ENCODE measurements around the gene TSPAN13.

TSPAN13 gene

DNA sequence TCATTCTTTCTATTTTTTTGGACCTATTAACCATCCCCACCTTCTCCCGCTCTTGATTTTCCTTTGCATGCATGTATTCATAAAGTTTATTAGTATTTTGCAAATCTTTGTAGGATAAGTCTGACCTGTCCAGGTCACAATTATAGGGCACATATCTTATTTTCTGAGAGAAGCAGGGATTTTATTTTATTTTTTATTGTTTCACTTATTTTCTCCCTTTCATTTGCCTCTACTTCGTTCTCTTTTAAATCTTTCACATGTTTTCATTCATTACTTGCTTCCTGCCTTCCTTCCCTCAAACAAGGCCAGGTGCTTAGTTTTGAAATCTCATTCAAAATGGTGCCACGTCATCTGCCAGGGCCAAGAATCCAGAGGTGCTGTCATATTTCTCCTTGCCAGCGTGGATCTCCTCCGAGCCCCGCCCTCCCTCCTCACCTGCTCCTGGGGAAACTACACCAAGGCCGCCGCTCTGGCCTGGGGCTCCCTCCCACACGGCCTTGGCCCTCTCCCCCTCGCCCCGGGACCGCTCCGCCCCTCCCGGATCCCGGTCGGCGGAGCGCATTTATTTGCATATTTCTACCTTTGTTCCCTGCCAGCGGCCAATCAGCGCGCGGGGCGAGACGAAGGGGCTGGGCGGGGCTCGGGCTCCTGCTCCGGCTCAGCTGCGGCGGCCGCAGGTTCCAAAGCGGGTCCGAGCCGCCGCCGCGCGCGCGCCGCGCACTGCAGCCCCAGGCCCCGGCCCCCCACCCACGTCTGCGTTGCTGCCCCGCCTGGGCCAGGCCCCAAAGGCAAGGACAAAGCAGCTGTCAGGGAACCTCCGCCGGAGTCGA, at the start of gene TSPAN13:
Gene TSPAN13 (plus strand): TSS at position 654 of the 830 bp plus-strand sequence. CDS start 213 bp downstream, outside the sequence.
- Histone ChIP-seq H3K27ac (ENCODE audit: low read depth, low read length) (no peak within 1 kb of the TSS), H3K27me3 (ENCODE audit: insufficient read depth, low read length) (peaks cover 10% of the 10 kb centered on the region), H3K36me3 (ENCODE audit: insufficient read depth, low read length) (no peaks in the 10 kb centered on the region), H3K4me3 (ENCODE audit: low read depth, low read length) (peak within 1 kb of the TSS; percentile 88), H3K79me2 (ENCODE audit: control insufficient read depth, insufficient read depth, low read length, unreplicated experiment) (no peaks in the 10 kb centered on the region), H2AFZ (ENCODE audit: low read length, unreplicated experiment) (peak within 1 kb of the TSS; percentile 97), H3K4me1 (ENCODE audit: control insufficient read depth, insufficient read depth, low read length, unreplicated experiment) (no peaks in the 10 kb centered on the region)

DNA sequence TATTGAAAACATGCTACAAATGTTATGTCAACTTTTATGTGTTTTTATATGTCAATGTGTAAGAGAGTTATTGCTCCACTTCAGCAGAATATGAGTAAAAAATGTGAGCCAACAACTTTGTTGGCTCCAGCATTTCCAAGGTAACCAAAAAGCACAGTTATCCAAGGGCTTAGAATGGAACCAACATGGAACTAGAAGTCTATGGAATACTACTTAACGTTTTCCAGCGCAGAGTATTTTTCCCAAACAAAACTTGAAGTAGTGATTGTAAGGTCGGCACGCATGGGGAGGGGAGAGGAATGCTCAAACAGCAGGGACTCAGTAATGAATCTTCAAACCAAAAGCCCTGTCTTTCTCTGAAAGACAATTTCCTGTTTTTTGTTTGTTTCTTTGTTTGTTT, 45.0 kb upstream of the TSPAN13 start:
- no peaks in the 10 kb centered on the region for H3K79me2 ChIP-seq (ENCODE audit: control insufficient read depth, insufficient read depth, low read length, unreplicated experiment)
- H3K27me3 ChIP-seq (ENCODE audit: insufficient read depth, low read length), result no peaks in the 10 kb centered on the region
- H2AFZ ChIP-seq (ENCODE audit: low read length, unreplicated experiment), result no peak overlapping the region
- H3K27ac ChIP-seq (ENCODE audit: low read depth, low read length), result peak overlapping the region; percentile 86
- peaks cover 20% of the 10 kb centered on the region for H3K36me3 ChIP-seq (ENCODE audit: insufficient read depth, low read length)
- H3K4me1 ChIP-seq (ENCODE audit: control insufficient read depth, insufficient read depth, low read length, unreplicated experiment), result peaks cover 24% of the 10 kb centered on the region
- H3K4me3 ChIP-seq (ENCODE audit: low read depth, low read length), result peak overlapping the region; percentile 11; the same call in 1 of the 2 replicates

DNA sequence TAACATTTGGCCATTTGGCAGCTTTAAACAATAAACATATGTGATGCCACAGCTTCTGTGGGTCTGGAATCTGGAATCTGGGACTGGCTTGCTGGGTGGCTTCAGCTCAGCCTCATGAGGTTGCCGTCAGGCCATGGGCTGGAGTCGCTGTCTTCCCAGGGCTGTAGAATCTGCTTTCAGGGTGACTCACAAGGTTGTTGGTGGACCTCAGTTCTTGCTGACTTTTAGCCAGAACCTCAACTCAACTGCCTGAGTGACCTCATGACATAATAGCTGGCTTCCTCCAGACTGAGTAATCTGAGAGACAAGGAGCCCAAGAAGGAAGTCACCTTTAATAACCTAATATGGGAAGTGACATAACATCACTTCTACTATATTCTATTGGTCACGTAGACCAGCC, 44.6 kb upstream of the TSPAN13 start:
- peak overlapping the region; percentile 11; the same call in 1 of the 2 replicates for H3K4me3 ChIP-seq (ENCODE audit: low read depth, low read length)
- peak overlapping the region; percentile 86 for H3K27ac ChIP-seq (ENCODE audit: low read depth, low read length)
- H3K4me1 ChIP-seq (ENCODE audit: control insufficient read depth, insufficient read depth, low read length, unreplicated experiment), result peaks cover 28% of the 10 kb centered on the region
- H3K36me3 ChIP-seq (ENCODE audit: insufficient read depth, low read length), result peaks cover 16% of the 10 kb centered on the region
- no peak overlapping the region for H2AFZ ChIP-seq (ENCODE audit: low read length, unreplicated experiment)
- no peaks in the 10 kb centered on the region for H3K27me3 ChIP-seq (ENCODE audit: insufficient read depth, low read length)
- no peaks in the 10 kb centered on the region for H3K79me2 ChIP-seq (ENCODE audit: control insufficient read depth, insufficient read depth, low read length, unreplicated experiment)

DNA sequence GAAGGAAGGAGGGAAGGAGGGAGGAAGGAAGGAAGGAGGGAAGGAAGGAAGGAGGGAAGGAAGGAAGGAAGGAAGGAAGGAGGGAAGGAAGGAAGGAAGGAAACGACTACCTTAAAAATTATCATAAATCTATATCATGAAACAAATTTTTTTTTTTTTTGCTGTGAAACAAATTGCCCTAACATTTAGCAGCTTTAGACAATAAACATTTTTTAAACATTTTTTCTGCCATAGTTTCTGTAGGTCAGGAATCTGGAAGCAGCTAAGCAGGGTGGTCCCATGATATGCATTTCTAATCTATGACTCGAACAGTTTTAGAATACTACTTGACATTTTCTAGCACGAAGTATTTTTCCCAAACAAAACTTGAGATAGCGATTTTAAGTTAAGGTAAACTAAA, 42.9 kb upstream of the TSPAN13 start:
- Histone ChIP-seq H3K4me3 (ENCODE audit: low read depth, low read length) (no peak overlapping the region), H3K36me3 (ENCODE audit: insufficient read depth, low read length) (peaks cover 8% of the 10 kb centered on the region), H3K27ac (ENCODE audit: low read depth, low read length) (no peak overlapping the region), H2AFZ (ENCODE audit: low read length, unreplicated experiment) (no peak overlapping the region), H3K79me2 (ENCODE audit: control insufficient read depth, insufficient read depth, low read length, unreplicated experiment) (no peaks in the 10 kb centered on the region), H3K4me1 (ENCODE audit: control insufficient read depth, insufficient read depth, low read length, unreplicated experiment) (peaks cover 28% of the 10 kb centered on the region), H3K27me3 (ENCODE audit: insufficient read depth, low read length) (no peaks in the 10 kb centered on the region)

DNA sequence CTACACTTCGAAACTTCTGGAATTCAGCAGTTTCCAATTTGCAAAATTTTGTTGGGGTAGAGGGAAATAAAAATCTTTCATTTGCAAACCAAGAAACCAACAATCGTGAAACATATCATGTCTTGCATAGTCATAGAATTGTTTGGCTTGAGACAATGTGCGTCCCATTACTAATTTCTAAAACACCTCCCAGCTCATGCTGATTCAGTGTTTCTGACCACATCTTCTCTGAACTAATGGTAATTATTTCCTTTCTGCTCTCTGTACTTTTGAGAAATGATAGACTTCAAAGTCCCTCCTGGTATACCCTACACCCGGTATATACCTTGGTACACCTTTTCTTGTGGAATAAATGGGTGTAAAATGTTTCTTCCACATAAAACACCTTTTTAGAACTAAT, 41.8 kb upstream of the TSPAN13 start:
- Histone ChIP-seq H3K79me2 (ENCODE audit: control insufficient read depth, insufficient read depth, low read length, unreplicated experiment) (no peaks in the 10 kb centered on the region), H3K27ac (ENCODE audit: low read depth, low read length) (peak overlapping the region; percentile 23; the same call in 1 of the 2 replicates), H3K27me3 (ENCODE audit: insufficient read depth, low read length) (no peaks in the 10 kb centered on the region), H3K4me3 (ENCODE audit: low read depth, low read length) (no peak overlapping the region), H3K4me1 (ENCODE audit: control insufficient read depth, insufficient read depth, low read length, unreplicated experiment) (peaks cover 28% of the 10 kb centered on the region), H2AFZ (ENCODE audit: low read length, unreplicated experiment) (no peak overlapping the region), H3K36me3 (ENCODE audit: insufficient read depth, low read length) (no peaks in the 10 kb centered on the region)

DNA sequence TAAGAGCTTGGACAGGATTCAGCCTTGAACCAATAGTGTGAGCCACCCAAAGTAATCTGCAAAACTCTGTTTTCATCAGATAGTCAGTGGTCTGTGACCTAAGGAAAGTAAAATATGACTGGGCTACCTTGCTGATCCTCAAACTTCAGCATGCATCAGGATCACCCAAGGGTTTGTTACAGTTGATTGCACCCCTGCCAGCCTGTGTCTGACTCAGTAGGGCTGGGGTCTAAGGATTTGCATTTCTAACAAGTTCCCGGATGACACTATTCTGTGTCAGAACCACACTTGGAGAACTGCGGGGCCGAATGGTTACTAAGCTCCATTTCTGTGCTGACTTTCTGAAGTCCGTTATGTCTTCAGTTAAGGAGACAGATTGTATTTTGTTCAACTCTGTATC, 40.6 kb upstream of the TSPAN13 start:
- Histone ChIP-seq H2AFZ (ENCODE audit: low read length, unreplicated experiment) (no peak overlapping the region), H3K4me1 (ENCODE audit: control insufficient read depth, insufficient read depth, low read length, unreplicated experiment) (peaks cover 28% of the 10 kb centered on the region), H3K36me3 (ENCODE audit: insufficient read depth, low read length) (no peaks in the 10 kb centered on the region), H3K27ac (ENCODE audit: low read depth, low read length) (no peak overlapping the region), H3K27me3 (ENCODE audit: insufficient read depth, low read length) (no peaks in the 10 kb centered on the region), H3K79me2 (ENCODE audit: control insufficient read depth, insufficient read depth, low read length, unreplicated experiment) (no peaks in the 10 kb centered on the region), H3K4me3 (ENCODE audit: low read depth, low read length) (no peak overlapping the region)

DNA sequence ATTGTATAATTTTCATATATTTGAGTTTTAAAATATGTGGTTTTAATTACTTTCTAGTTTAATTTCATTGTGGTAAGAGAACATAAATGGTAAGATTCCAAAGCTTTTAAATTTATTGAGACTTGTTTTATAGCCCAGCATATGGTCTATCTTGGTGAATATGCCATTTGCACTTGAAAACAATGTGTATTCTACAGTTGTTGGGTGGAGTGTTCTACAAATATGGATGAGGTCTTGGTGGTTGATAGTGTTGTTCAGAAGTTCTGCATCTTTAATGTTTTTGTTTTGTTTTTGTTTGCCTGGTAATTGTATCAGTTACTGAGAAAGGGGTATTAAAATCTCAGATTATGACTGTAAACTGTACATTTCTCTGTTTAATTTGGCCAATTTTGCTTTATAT, 37.6 kb upstream of the TSPAN13 start:
- H3K36me3 ChIP-seq (ENCODE audit: insufficient read depth, low read length), result no peaks in the 10 kb centered on the region
- no peak overlapping the region for H3K27ac ChIP-seq (ENCODE audit: low read depth, low read length)
- H3K4me1 ChIP-seq (ENCODE audit: control insufficient read depth, insufficient read depth, low read length, unreplicated experiment), result peaks cover 14% of the 10 kb centered on the region
- no peaks in the 10 kb centered on the region for H3K79me2 ChIP-seq (ENCODE audit: control insufficient read depth, insufficient read depth, low read length, unreplicated experiment)
- no peak overlapping the region for H2AFZ ChIP-seq (ENCODE audit: low read length, unreplicated experiment)
- no peaks in the 10 kb centered on the region for H3K27me3 ChIP-seq (ENCODE audit: insufficient read depth, low read length)
- H3K4me3 ChIP-seq (ENCODE audit: low read depth, low read length), result no peak overlapping the region

DNA sequence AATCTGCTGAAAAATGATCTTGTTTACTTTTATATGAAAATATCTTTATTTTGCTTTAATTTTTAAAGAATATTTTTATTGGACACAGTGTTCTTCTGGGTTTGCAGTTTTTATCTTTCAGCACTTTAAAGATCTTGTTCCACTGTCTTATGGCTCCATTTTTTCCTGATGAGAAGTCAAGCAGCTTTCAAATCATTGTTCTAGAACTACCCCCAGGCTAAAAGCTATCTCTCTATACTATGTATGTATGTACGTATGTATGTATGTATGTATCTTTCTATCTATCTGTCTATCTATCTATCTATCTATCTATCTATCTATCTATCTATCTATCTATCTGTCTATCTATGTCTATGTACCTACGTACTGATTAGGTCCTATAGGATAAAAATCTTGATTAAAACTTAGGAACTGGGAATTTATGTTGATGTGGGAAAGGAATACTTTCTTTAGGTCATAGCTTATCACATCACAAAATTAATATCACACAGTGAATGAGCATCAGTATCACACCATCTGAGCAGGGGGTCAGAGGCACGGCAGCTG, 35.4 kb upstream of the TSPAN13 start:
- H3K4me1 ChIP-seq (ENCODE audit: control insufficient read depth, insufficient read depth, low read length, unreplicated experiment), result peaks cover 5% of the 10 kb centered on the region
- no peak overlapping the region for H3K27ac ChIP-seq (ENCODE audit: low read depth, low read length)
- H3K79me2 ChIP-seq (ENCODE audit: control insufficient read depth, insufficient read depth, low read length, unreplicated experiment), result no peaks in the 10 kb centered on the region
- H3K4me3 ChIP-seq (ENCODE audit: low read depth, low read length), result no peak overlapping the region
- no peak overlapping the region for H2AFZ ChIP-seq (ENCODE audit: low read length, unreplicated experiment)
- H3K27me3 ChIP-seq (ENCODE audit: insufficient read depth, low read length), result no peaks in the 10 kb centered on the region
- no peaks in the 10 kb centered on the region for H3K36me3 ChIP-seq (ENCODE audit: insufficient read depth, low read length)

DNA sequence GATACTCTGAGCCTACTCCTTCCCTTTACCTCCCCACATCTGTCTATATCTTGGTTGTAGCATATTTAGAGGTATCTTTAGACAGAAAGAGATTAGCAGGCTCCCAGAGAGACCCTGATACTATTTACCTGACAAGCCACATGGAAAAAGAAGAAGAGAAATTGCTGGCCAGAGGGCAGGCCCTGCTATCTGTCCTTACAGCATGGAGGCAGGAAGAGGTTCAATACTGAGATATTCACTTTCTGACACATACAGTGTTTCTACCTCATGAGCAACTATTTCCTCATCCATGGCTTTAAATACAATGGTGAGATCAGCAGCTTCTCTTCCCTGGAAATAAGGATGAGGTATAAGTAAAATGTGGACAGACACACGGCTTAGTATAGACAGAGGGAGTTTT, 33.9 kb upstream of the TSPAN13 start:
- no peak overlapping the region for H3K27ac ChIP-seq (ENCODE audit: low read depth, low read length)

DNA sequence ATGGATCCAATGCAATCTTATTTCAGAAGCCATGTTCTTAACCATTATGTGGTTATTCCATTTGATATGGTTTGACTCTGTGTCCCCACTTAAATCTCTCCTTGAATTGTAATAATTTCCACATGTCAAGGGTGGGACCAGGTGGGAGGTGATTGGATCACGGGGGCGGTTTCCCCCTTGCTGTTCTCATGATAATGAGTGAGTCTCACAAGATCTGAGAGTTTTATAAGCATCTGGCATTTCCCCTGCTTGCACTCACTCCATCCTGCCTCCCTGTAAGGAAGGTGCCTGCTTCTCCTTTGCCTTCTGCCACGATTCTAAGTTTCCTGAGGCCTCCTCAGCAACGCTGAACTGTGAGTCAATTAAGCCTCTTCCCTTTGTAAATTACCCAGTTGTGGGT, 32.0 kb upstream of the TSPAN13 start:
- no peaks in the 10 kb centered on the region for H3K4me1 ChIP-seq (ENCODE audit: control insufficient read depth, insufficient read depth, low read length, unreplicated experiment)
- H2AFZ ChIP-seq (ENCODE audit: low read length, unreplicated experiment), result no peak overlapping the region
- no peaks in the 10 kb centered on the region for H3K36me3 ChIP-seq (ENCODE audit: insufficient read depth, low read length)
- no peak overlapping the region for H3K27ac ChIP-seq (ENCODE audit: low read depth, low read length)
- no peaks in the 10 kb centered on the region for H3K27me3 ChIP-seq (ENCODE audit: insufficient read depth, low read length)
- no peaks in the 10 kb centered on the region for H3K79me2 ChIP-seq (ENCODE audit: control insufficient read depth, insufficient read depth, low read length, unreplicated experiment)
- no peak overlapping the region for H3K4me3 ChIP-seq (ENCODE audit: low read depth, low read length)

More for the DNA sequence above, 33.9 kb upstream of the TSPAN13 start:
- no peaks in the 10 kb centered on the region for H3K4me1 ChIP-seq (ENCODE audit: control insufficient read depth, insufficient read depth, low read length, unreplicated experiment)
- no peaks in the 10 kb centered on the region for H3K79me2 ChIP-seq (ENCODE audit: control insufficient read depth, insufficient read depth, low read length, unreplicated experiment)
- no peak overlapping the region for H3K4me3 ChIP-seq (ENCODE audit: low read depth, low read length)
- no peaks in the 10 kb centered on the region for H3K36me3 ChIP-seq (ENCODE audit: insufficient read depth, low read length)
- no peaks in the 10 kb centered on the region for H3K27me3 ChIP-seq (ENCODE audit: insufficient read depth, low read length)
- no peak overlapping the region for H2AFZ ChIP-seq (ENCODE audit: low read length, unreplicated experiment)

DNA sequence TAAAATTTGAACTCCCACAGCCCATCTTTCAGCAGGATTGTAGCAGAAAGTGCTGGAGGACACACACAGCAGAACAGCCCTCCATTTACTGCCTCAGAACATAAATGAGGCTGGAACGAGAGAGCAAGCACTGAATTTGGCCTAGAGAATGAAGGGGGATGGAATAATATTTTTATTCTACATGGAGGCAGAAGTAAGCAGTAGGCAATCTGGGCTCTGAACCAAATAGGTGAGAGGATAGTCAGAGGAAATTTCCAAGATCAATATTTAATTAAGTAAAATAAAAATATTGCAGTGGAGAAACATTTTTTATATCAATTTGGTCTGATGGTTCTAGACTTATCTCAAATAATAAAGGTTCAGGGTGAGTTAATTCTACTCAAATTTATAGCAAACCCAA, 29.2 kb upstream of the TSPAN13 start:
- Histone ChIP-seq H3K4me1 (ENCODE audit: control insufficient read depth, insufficient read depth, low read length, unreplicated experiment) (no peaks in the 10 kb centered on the region), H3K36me3 (ENCODE audit: insufficient read depth, low read length) (no peaks in the 10 kb centered on the region), H3K79me2 (ENCODE audit: control insufficient read depth, insufficient read depth, low read length, unreplicated experiment) (no peaks in the 10 kb centered on the region), H3K27ac (ENCODE audit: low read depth, low read length) (no peak overlapping the region), H2AFZ (ENCODE audit: low read length, unreplicated experiment) (no peak overlapping the region), H3K27me3 (ENCODE audit: insufficient read depth, low read length) (no peaks in the 10 kb centered on the region), H3K4me3 (ENCODE audit: low read depth, low read length) (no peak overlapping the region)

Data from ACC112 (cell line).